ENCODE data around the gene ITIH2. TPM values are rescaled to one million over a fixed set of nuclear protein-coding genes. Genes with fewer than 3 reads are reported as not detected.

The ITIH2 gene
- total and polyA plus RNA-seq, 9 of the 15 experiments (the other 6 are each of a cell fraction or from before 2014, with no cell fraction given) = 0.66 TPM; not detected in 8

DNA sequence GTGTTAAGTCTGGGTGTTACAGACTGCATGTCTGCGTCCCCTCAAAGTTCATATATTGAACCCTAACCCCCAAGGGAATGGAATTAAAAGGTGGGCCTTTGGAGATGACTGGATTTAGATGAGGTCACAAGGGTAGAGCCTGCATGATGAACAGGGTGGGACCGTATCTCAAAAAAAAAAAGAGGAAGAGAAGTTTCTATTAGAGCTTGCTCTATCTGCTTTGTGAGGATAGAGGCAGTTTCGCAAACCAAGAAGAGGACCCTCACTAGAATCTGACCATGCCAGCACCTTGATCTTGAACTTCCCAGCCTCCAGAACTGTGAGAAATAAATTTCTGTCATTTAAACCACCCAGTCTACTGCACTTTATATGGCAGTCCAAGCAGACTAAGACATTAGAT, 83.3 kb downstream of the ITIH2 start:
- POLR2A ChIA-PET = no interaction called here
- DNase-seq (ENCODE audit: extremely low read depth in 1 of 4, low spot score in 3 of 4) (no peak), FAIRE-seq (no peak), ATAC-seq (no peak)
- 41% methylated on average over 3 of the region's 3 CpGs for WGBS (ENCODE audit: insufficient coverage, low coverage, missing lambda C conversion rate)
- no peaks in the 10 kb centered on the region for H3K27me3 ChIP-seq (ENCODE audit: control insufficient read depth in 2 of 2, insufficient read depth in 2 of 2, low read length in 2 of 2)
- no TSS peak for BruUV-seq (replicated peaks)
- intact Hi-C loops (cut with micrococcal nuclease) (no loop called here), in situ Hi-C loops (cut with MboI) (no loop called here)
- peaks cover 86% of the 10 kb centered on the region for H3K79me2 ChIP-seq (ENCODE audit: control insufficient read depth, insufficient read depth, low read length)
- peak; percentile 68 for TF ChIP-seq SPI1 (IDR thresholded peaks at IDR 0.05; ENCODE audit: borderline replicate concordance, low read depth, low read length)
- no peak for TF ChIP-seq ZFP36 (IDR thresholded peaks at IDR 0.05; ENCODE audit: low read depth, low read length, partially characterized antibody)
- no peaks in the 10 kb centered on the region for H3K9me3 ChIP-seq (replicated peaks; ENCODE audit: control insufficient read depth, insufficient read depth, low read depth, low read length)
- CTCF ChIA-PET (ENCODE audit: low intra/inter-chr PET ratio) = no interaction called here
- no peaks in the 10 kb centered on the region for H3K9me1 ChIP-seq (ENCODE audit: control insufficient read depth, insufficient read depth, low read length)
- peaks cover 4 to 12% of the 10 kb centered on the region in 2 experiments; a peak in 4 of 5 replicates for H3K4me1 ChIP-seq (replicated peaks in 1 of 2; ENCODE audit: control insufficient read depth in 2 of 2, insufficient read depth in 2 of 2, low read length in 2 of 2)
- H3K4me3 ChIP-seq = peak overlapping the region; percentile 92
- H3K9ac ChIP-seq (ENCODE audit: insufficient read depth in 1 of 2, low read depth in 2 of 2, low read length in 2 of 2) = peak overlapping the region in 1 of 2 experiments; percentile 94; a peak in 2 of 4 replicates
- no peak overlapping the region for H2AFZ ChIP-seq (ENCODE audit: low read depth, low read length)
- no peak overlapping the region for H3K27ac ChIP-seq (ENCODE audit: extremely low read depth, low read depth, low read length)
- H3K36me3 ChIP-seq (ENCODE audit: control insufficient read depth, insufficient read depth, low read length) = peaks cover 26% of the 10 kb centered on the region
- peaks cover 10% of the 10 kb centered on the region; the same call in 1 of the 2 replicates for H4K20me1 ChIP-seq (replicated peaks; ENCODE audit: control insufficient read depth, insufficient read depth, low read length)
- peak overlapping the region; percentile 94 for H3K4me2 ChIP-seq (ENCODE audit: insufficient read depth, low read length)

DNA sequence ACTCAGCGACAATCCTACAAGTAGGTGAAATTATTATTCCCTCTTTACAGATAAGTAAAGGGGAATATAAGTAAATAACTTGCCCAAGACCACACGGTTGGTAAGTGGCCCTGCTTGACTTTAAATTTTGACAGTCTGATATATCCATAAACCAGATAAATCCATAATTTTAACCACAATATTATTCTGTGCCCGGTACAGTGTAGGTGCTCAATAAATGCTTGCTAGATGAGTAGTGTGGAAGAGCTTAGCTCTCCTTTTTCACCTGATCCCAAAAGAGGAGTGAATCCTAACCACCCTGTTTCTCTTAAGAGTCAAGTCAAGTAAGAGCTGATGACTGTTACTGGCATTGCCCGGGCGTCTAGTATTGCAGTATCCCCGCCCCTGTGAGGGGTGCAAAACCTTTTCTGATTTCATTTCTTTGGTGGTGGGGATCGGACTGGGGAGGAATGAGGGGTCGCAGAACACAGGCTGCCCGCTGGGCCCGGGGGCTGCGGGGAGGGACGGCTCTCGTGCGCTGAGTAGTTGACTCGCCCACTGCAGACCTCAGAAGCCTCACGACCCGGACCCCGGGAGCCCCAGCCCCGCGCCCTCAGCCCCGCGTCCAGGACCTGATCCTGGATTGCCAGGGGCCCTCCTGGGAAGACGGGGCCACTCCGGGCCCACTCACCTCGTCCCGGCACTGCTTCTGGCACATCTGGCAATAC, 84.2 kb downstream of the ITIH2 start:
- TSS peak; percentile 80 for BruUV-seq (replicated peaks)
- in situ Hi-C loops (cut with MboI) = no loop called here
- H3K9me3 ChIP-seq (replicated peaks; ENCODE audit: control insufficient read depth, insufficient read depth, low read depth, low read length) = no peaks in the 10 kb centered on the region
- WGBS (ENCODE audit: insufficient coverage, low coverage, missing lambda C conversion rate) = 0% methylated on average over 13 of the region's 26 CpGs
- peak overlapping the region; percentile 86 for H2AFZ ChIP-seq (ENCODE audit: low read depth, low read length)
- H3K4me3 ChIP-seq = peak overlapping the region; percentile 92
- ChIA-PET CTCF (ENCODE audit: low intra/inter-chr PET ratio) (no interaction called here), POLR2A (interaction anchor here (0.6 to 3.1 kb wide), 5 partner anchors 10 to 654 kb away, joined by 3 to 12 read pairs (median 4); partner anchors contain the start of gene TAF3)
- FAIRE-seq = no peak
- ATAC-seq = peak; percentile 14
- peak overlapping the region; percentile 94 for H3K4me2 ChIP-seq (ENCODE audit: insufficient read depth, low read length)
- peak in 1 of 4 experiments; percentile 25 for DNase-seq (ENCODE audit: extremely low read depth in 1 of 4, low spot score in 3 of 4)
- H3K27ac ChIP-seq (ENCODE audit: extremely low read depth, low read depth, low read length) = peak overlapping the region; percentile 58
- peak overlapping the region; percentile 94 to 100 for H3K9ac ChIP-seq (ENCODE audit: insufficient read depth in 1 of 2, low read depth in 2 of 2, low read length in 2 of 2)
- intact Hi-C loops (cut with micrococcal nuclease) = no loop called here
- peaks cover 13% of the 10 kb centered on the region; the same call in 1 of the 2 replicates for H4K20me1 ChIP-seq (replicated peaks; ENCODE audit: control insufficient read depth, insufficient read depth, low read length)
- no peaks in the 10 kb centered on the region for H3K9me1 ChIP-seq (ENCODE audit: control insufficient read depth, insufficient read depth, low read length)
- H3K27me3 ChIP-seq (ENCODE audit: control insufficient read depth in 2 of 2, insufficient read depth in 2 of 2, low read length in 2 of 2) = no peaks in the 10 kb centered on the region
- peaks cover 4 to 12% of the 10 kb centered on the region in 2 experiments; a peak in 4 of 5 replicates for H3K4me1 ChIP-seq (replicated peaks in 1 of 2; ENCODE audit: control insufficient read depth in 2 of 2, insufficient read depth in 2 of 2, low read length in 2 of 2)
- H3K36me3 ChIP-seq (ENCODE audit: control insufficient read depth, insufficient read depth, low read length) = peaks cover 32% of the 10 kb centered on the region
- peaks cover 93% of the 10 kb centered on the region for H3K79me2 ChIP-seq (ENCODE audit: control insufficient read depth, insufficient read depth, low read length)
- TF ChIP-seq ZNF311 (CRISPR knock-in tag; IDR thresholded peaks at IDR 0.05) (no peak), GABPA (tag; conservative IDR thresholded peaks at IDR 0.05; ENCODE audit: low read depth) (no peak), NFYB (IDR thresholded peaks at IDR 0.05; ENCODE audit: extremely low read depth, insufficient read length) (no peak), MAFG (tag; conservative IDR thresholded peaks at IDR 0.05) (no peak)
- TF ChIP-seq, protein P1, sequence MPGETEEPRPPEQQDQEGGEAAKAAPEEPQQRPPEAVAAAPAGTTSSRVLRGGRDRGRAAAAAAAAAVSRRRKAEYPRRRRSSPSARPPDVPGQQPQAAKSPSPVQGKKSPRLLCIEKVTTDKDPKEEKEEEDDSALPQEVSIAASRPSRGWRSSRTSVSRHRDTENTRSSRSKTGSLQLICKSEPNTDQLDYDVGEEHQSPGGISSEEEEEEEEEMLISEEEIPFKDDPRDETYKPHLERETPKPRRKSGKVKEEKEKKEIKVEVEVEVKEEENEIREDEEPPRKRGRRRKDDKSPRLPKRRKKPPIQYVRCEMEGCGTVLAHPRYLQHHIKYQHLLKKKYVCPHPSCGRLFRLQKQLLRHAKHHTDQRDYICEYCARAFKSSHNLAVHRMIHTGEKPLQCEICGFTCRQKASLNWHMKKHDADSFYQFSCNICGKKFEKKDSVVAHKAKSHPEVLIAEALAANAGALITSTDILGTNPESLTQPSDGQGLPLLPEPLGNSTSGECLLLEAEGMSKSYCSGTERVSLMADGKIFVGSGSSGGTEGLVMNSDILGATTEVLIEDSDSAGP (CRISPR knock-in tag; IDR thresholded peaks at IDR 0.05) = no peak
- TF ChIP-seq, protein P2, sequence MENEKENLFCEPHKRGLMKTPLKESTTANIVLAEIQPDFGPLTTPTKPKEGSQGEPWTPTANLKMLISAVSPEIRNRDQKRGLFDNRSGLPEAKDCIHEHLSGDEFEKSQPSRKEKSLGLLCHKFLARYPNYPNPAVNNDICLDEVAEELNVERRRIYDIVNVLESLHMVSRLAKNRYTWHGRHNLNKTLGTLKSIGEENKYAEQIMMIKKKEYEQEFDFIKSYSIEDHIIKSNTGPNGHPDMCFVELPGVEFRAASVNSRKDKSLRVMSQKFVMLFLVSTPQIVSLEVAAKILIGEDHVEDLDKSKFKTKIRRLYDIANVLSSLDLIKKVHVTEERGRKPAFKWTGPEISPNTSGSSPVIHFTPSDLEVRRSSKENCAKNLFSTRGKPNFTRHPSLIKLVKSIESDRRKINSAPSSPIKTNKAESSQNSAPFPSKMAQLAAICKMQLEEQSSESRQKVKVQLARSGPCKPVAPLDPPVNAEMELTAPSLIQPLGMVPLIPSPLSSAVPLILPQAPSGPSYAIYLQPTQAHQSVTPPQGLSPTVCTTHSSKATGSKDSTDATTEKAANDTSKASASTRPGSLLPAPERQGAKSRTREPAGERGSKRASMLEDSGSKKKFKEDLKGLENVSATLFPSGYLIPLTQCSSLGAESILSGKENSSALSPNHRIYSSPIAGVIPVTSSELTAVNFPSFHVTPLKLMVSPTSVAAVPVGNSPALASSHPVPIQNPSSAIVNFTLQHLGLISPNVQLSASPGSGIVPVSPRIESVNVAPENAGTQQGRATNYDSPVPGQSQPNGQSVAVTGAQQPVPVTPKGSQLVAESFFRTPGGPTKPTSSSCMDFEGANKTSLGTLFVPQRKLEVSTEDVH (IDR thresholded peaks at IDR 0.05; ENCODE audit: low read depth, partially characterized antibody) = no peak
- TF ChIP-seq, protein P3, sequence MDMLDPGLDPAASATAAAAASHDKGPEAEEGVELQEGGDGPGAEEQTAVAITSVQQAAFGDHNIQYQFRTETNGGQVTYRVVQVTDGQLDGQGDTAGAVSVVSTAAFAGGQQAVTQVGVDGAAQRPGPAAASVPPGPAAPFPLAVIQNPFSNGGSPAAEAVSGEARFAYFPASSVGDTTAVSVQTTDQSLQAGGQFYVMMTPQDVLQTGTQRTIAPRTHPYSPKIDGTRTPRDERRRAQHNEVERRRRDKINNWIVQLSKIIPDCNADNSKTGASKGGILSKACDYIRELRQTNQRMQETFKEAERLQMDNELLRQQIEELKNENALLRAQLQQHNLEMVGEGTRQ (CRISPR knock-in tag; IDR thresholded peaks at IDR 0.05) = no peak

Measured in K562 (cell line).